Endothelial cell of umbilical vein (primary cell): ENCODE data around the gene TESK2. TPM values are rescaled to one million over a fixed set of nuclear protein-coding genes. Genes with fewer than 3 reads are reported as not detected.
"Not testable (repeated sequence)": the region's sequence is repeated elsewhere in the genome, so short reads cannot be mapped to it uniquely, and the experiment has no call there.

Experiments
- BruUV-seq: library from RNA; stranded (reverse); fragments of 400-500 nt; replicated peaks from 2 replicates; lab custom pipeline; 2021; lab: Mats Ljungman, UMichigan
- CTCF ChIA-PET: fragments of 300-600, 350-600 bp; sonication (Branson Sonifier 250); formaldehyde crosslinking; loops from one replicate; lab custom pipeline; 2021; ENCODE audit warnings: antibody characterized with exemption, inconsistent platforms; lab: Charles Lee
- POLR2A ChIA-PET: fragments of 300-600, 350-600 bp; sonication (Branson Sonifier 250); formaldehyde crosslinking; loops from one replicate; lab custom pipeline; 2021; ENCODE audit warnings: antibody characterized with exemption, inconsistent platforms; lab: Charles Lee
- DNase-seq: peaks from one replicate; pipeline ENCODE4 v3.0.0-alpha.2; 2011; ENCODE audit warnings: low read depth, low spot score
- FAIRE-seq: peaks from 2 replicates; lab custom pipeline; 2011; peaks lifted over from hg19 to GRCh38; lab: Jason Lieb, UNC
- H2AFZ ChIP-seq: 2 replicates; pipeline ENCODE4 v1.6.0; 2012; ENCODE audit warnings: low read depth, low read length, control low read depth, inconsistent platforms
- H3K27ac ChIP-seq: 2 replicates; pipeline ENCODE4 v1.5.1; 2011; ENCODE audit warnings: low read depth, mild to moderate bottlenecking, control low read depth, low read length, moderate library complexity; ENCODE audit not compliant: insufficient read depth
- H3K27me3 ChIP-seq, 2 experiments: 2 replicates each; pipeline versions ENCODE4 v1.6.0 to v1.6.1; 2011; ENCODE audit warnings: low read length in 2 of 2, mixed read lengths in 1 of 2; ENCODE audit not compliant: control insufficient read depth in 2 of 2, insufficient read depth in 2 of 2
- H3K36me3 ChIP-seq, 2 experiments: 2 replicates in 1 of 2; 3 replicates in 1 of 2; pipeline ENCODE4 v1.5.1; 2011; ENCODE audit warnings: low read length in 2 of 2, mild to moderate bottlenecking in 1 of 2, moderate library complexity in 1 of 2; ENCODE audit not compliant: control insufficient read depth in 2 of 2, insufficient read depth in 2 of 2; ENCODE audit errors: extremely low read depth in 1 of 2
- H3K4me1 ChIP-seq: 3 replicates; pipeline ENCODE4 v1.5.1; 2011; ENCODE audit warnings: mild to moderate bottlenecking, low read length; ENCODE audit not compliant: control insufficient read depth, insufficient read depth; ENCODE audit errors: extremely low read depth
- H3K4me2 ChIP-seq: 2 replicates; pipeline ENCODE4 v1.6.1; 2011; ENCODE audit warnings: low read length, control low read depth, mixed read lengths; ENCODE audit not compliant: insufficient read depth
- H3K4me3 ChIP-seq, 3 experiments: fragments of 200-600 bp in 1 of 3; sonication (generic), shearing (Covaris generic) in 1 of 3; replicated peaks in 1 of 3; 2 replicates each; pipeline ENCODE4 v1.5.1; 2011 to 2016; ENCODE audit warnings: control low read depth in 3 of 3, low read length in 3 of 3, mild to moderate bottlenecking in 2 of 3, inconsistent platforms in 1 of 3, low read depth in 1 of 3, moderate library complexity in 1 of 3; ENCODE audit not compliant: insufficient read depth in 1 of 3
- H3K79me2 ChIP-seq: 2 replicates; pipeline ENCODE4 v1.6.0; 2012; ENCODE audit warnings: low read length, inconsistent platforms; ENCODE audit not compliant: control insufficient read depth, insufficient read depth
- H3K9ac ChIP-seq: replicated peaks from 2 replicates; pipeline ENCODE3; 2011; ENCODE audit warnings: low read length, control low read depth; ENCODE audit not compliant: insufficient read depth; ENCODE audit errors: extremely low read depth
- H3K9me1 ChIP-seq: replicated peaks from 3 replicates; pipeline ENCODE4 v1.6.0; 2011; ENCODE audit warnings: mild to moderate bottlenecking, low read length; ENCODE audit not compliant: control insufficient read depth, insufficient read depth; ENCODE audit errors: extremely low read depth
- H3K9me3 ChIP-seq: replicated peaks from 2 replicates; pipeline ENCODE4 v1.5.1; 2012; ENCODE audit warnings: low read length, inconsistent platforms; ENCODE audit not compliant: control insufficient read depth, insufficient read depth
- H4K20me1 ChIP-seq: replicated peaks from 2 replicates; pipeline ENCODE3; 2011; ENCODE audit warnings: mild to moderate bottlenecking, low read length; ENCODE audit not compliant: control insufficient read depth, insufficient read depth; ENCODE audit errors: extremely low read depth
- EZH2 ChIP-seq: IDR thresholded peaks from 2 replicates; pipeline ENCODE4 v1.6.1; 2012; ENCODE audit warnings: borderline replicate concordance, low read depth, mild to moderate bottlenecking, moderate library complexity, low read length, inconsistent platforms; ENCODE audit not compliant: severe bottlenecking
- FOS ChIP-seq: IDR thresholded peaks from 2 replicates; pipeline ENCODE4 v1.6.1; 2011; ENCODE audit warnings: mild to moderate bottlenecking, low read length, moderate library complexity, borderline replicate concordance; ENCODE audit not compliant: insufficient read depth
- GATA2 ChIP-seq: IDR thresholded peaks from 2 replicates; pipeline ENCODE4 v1.7.0; 2011; ENCODE audit warnings: low read depth, mild to moderate bottlenecking, moderate library complexity, mixed read lengths, low read length; ENCODE audit not compliant: insufficient read length, insufficient read depth
- JUN ChIP-seq: IDR thresholded peaks from 2 replicates; pipeline ENCODE4 v1.6.1; 2011; ENCODE audit warnings: borderline replicate concordance, low read depth; ENCODE audit not compliant: insufficient read length, insufficient read depth
- MYC ChIP-seq: IDR thresholded peaks from one replicate; pipeline ENCODE4 v1.6.1; 2011; ENCODE audit warnings: mild to moderate bottlenecking, low read depth, low read length
- POLR2A ChIP-seq: IDR thresholded peaks from 2 replicates; pipeline ENCODE4 v1.6.1; 2012; ENCODE audit warnings: low read depth, mild to moderate bottlenecking, control low read depth, low read length
- POLR2AphosphoS5 ChIP-seq: IDR thresholded peaks from 2 replicates; pipeline ENCODE4 v1.6.1; 2012; ENCODE audit warnings: low read depth, mild to moderate bottlenecking, control low read depth, low read length, moderate library complexity; ENCODE audit not compliant: insufficient read depth
- dilution Hi-C: fragments of 300-500 bp; cut with MboI; formaldehyde crosslinking; loops from one replicate; pipeline ENCODE4 v1.15.0; 2019; ENCODE audit warnings: low sequenced_read_pairs; ENCODE audit not compliant: extremely low pct_ligation_motif_present
- intact Hi-C: fragments of 100-400 bp; cut with micrococcal nuclease; formaldehyde crosslinking; loops from one replicate; pipeline ENCODE4 v1.10.0; 2022
- polyA plus RNA-seq, 4 experiments: library from polyadenylated mRNA; depleted of rRNA in 3 of 4; stranded (reverse) in 3 of 4; unstranded in 1 of 4; fragments of >200 nt; gene quantifications; 2 replicates each; pipeline versions ENCODE4 v1.2.1 to v1.2.3, GENCODE V29; 2011 to 2012; ENCODE audit warnings: missing spikeins in 1 of 4
- total RNA-seq: library from RNA; stranded (reverse); gene quantifications from 2 replicates; pipeline ENCODE4 v1.2.3, GENCODE V29; 2021
- TF ChIP-seq, protein P1 (sequence below), 2 donors: IDR thresholded peaks; 1 replicate in 1 of 2; 2 replicates in 1 of 2; pipeline ENCODE4 v1.5.1; 2011; ENCODE audit warnings: low read length in 2 of 2, mild to moderate bottlenecking in 2 of 2, moderate library complexity in 2 of 2, control low read depth in 1 of 2, inconsistent platforms in 1 of 2, low read depth in 1 of 2; ENCODE audit not compliant: insufficient read depth in 1 of 2; ENCODE audit errors: extremely low read depth in 1 of 2
- TF ChIP-seq, protein P2 (sequence below): IDR thresholded peaks from 2 replicates; pipeline ENCODE4 v1.6.1; 2011; ENCODE audit not compliant: insufficient read depth, insufficient read length

TESK2 gene
- total and polyA plus RNA-seq, 2 donors (not counting 3 experiments of a cell fraction or from before 2014, with no cell fraction given), result 2.1 to 2.6 TPM

DNA sequence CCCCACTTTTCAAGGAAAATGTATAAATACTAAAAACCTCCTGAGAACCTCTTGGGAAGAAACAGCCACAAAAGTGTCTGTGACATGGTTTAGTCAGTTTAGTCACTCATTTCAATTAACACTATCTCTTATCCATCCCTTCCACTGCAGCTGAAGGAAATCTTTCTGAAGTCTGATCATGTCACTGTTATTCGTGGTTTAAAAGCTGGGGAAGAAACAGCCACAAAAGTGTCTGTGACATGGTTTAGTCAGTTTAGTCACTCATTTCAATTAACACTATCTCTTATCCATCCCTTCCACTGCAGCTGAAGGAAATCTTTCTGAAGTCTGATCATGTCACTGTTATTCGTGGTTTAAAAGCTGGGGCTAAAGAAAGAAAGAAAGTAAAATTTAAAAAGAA is 32.6 kb upstream of the TESK2 start:
- BruUV-seq, H3K4me2 ChIP-seq, H3K9me1 ChIP-seq, dilution Hi-C loops, DNase-seq, H4K20me1 ChIP-seq, H3K36me3 ChIP-seq, H3K27ac ChIP-seq, H2AFZ ChIP-seq, H3K9ac ChIP-seq, H3K9me3 ChIP-seq, POLR2A ChIA-PET, intact Hi-C loops, H3K27me3 ChIP-seq, H3K4me3 ChIP-seq: not testable (repeated sequence)
- CTCF ChIA-PET, result interaction anchor here (1.3 kb wide), 1 partner anchor 27 kb away, joined by 4 read pairs; the partner anchor contains the start of gene AKR1A1
- FAIRE-seq, result peak; percentile 31
- H3K79me2 ChIP-seq, result peaks cover 31% of the 10 kb centered on the region
- H3K4me1 ChIP-seq, result peaks cover 19% of the 10 kb centered on the region

DNA sequence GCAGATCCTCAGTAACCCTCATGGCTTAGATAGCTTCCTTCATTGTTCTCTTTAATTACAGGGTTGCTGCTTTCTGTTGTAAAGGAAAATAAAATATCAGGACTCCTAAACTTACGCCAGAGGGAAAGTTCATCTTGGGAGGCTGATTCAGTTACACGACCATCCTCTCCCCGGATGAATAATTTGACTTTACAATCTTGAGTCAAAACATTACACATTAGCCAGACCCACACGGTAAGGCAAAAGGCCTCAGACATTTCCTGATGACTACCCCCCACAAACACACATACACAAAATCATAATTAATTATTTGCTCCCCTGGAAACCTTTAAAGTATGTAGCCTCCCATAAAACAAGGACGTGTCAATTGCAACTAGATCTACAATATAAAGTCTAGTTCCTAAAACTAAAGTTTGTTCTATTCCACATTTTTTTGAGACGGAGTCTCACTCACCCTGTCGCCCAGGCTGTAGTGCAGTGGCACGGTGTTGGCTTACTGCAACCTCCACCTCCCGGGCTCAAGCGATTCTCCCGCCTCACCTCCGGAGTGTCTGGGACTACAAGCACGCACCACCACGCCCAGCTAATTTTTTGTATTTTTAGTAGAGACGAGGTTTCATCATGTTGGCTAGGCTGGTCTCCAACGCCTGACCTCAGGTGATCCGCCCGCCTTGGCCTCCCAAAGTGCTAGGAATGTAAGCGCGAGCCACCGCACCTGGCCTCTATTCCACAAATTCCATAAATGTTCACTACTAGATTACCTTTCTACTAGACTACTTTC is 31.6 kb upstream of the TESK2 start:
- dilution Hi-C loops, result no loop called here
- H3K9me1 ChIP-seq, result no peaks in the 10 kb centered on the region
- H3K27ac ChIP-seq, result peak overlapping the region; percentile 87
- H2AFZ ChIP-seq, result peak overlapping the region; percentile 45
- H3K79me2 ChIP-seq, result peaks cover 37% of the 10 kb centered on the region
- peaks cover 19% of the 10 kb centered on the region for H3K4me1 ChIP-seq
- H3K4me2 ChIP-seq, result peak overlapping the region; percentile 72
- DNase-seq, result no peak
- BruUV-seq, result TSS peak; percentile 100
- H3K9ac ChIP-seq, result peak overlapping the region; percentile 84
- H3K27me3 ChIP-seq, result no peaks in the 10 kb centered on the region
- H3K4me3 ChIP-seq, result peak overlapping the region; percentile 1 to 80 (median 79)
- intact Hi-C loops, result loop anchor here (1.0 kb wide), 1 partner anchor 164 kb away; the partner anchor contains the start of gene GPBP1L1
- CTCF ChIA-PET, result interaction anchor here (0.6 to 2.8 kb wide), 8 partner anchors 9 to 163 kb away, joined by 3 to 60 read pairs (median 6); partner anchors contain the start of genes AKR1A1, CCDC163, MMACHC and TESK2
- POLR2A ChIA-PET, result interaction anchor here (0.6 to 5.1 kb wide), 40 partner anchors 11 to 722 kb away, joined by 3 to 83 read pairs (median 6); partner anchors contain the start of genes AKR1A1, CCDC163, GPBP1L1 and HECTD3
- TF ChIP-seq MYC (no peak), JUN (no peak), EZH2 (no peak), POLR2A (no peak), GATA2 (no peak), POLR2AphosphoS5 (no peak), FOS (no peak)
- TF ChIP-seq, protein P1, sequence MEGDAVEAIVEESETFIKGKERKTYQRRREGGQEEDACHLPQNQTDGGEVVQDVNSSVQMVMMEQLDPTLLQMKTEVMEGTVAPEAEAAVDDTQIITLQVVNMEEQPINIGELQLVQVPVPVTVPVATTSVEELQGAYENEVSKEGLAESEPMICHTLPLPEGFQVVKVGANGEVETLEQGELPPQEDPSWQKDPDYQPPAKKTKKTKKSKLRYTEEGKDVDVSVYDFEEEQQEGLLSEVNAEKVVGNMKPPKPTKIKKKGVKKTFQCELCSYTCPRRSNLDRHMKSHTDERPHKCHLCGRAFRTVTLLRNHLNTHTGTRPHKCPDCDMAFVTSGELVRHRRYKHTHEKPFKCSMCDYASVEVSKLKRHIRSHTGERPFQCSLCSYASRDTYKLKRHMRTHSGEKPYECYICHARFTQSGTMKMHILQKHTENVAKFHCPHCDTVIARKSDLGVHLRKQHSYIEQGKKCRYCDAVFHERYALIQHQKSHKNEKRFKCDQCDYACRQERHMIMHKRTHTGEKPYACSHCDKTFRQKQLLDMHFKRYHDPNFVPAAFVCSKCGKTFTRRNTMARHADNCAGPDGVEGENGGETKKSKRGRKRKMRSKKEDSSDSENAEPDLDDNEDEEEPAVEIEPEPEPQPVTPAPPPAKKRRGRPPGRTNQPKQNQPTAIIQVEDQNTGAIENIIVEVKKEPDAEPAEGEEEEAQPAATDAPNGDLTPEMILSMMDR (IDR thresholded peaks at IDR 0.05; ENCODE audit: extremely low read depth in 1 of 2, insufficient read depth in 1 of 2, low read depth in 1 of 2, low read length in 2 of 2), result no peak
- TF ChIP-seq, protein P2, sequence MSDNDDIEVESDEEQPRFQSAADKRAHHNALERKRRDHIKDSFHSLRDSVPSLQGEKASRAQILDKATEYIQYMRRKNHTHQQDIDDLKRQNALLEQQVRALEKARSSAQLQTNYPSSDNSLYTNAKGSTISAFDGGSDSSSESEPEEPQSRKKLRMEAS, result no peak
- no peaks in the 10 kb centered on the region for H4K20me1 ChIP-seq
- no peaks in the 10 kb centered on the region for H3K36me3 ChIP-seq
- H3K9me3 ChIP-seq, result no peaks in the 10 kb centered on the region
- no peak for FAIRE-seq
